Liver (tissue), 9 donors: ENCODE data around the gene FEV. TPM values are rescaled to one million over a fixed set of nuclear protein-coding genes. Genes with fewer than 3 reads are reported as not detected.

Experiments used
- DNase-seq: peaks from one replicate; pipeline ENCODE4 v3.0.0-alpha.2; 2017; ENCODE audit warnings: low spot score
- H3K27ac ChIP-seq, 2 donors: one replicate each; pipeline ENCODE4 v1.7.0; 2013; ENCODE audit warnings: inconsistent platforms in 2 of 2, low read length in 2 of 2, control low read depth in 1 of 2, low read depth in 1 of 2, mild to moderate bottlenecking in 1 of 2
- H3K27me3 ChIP-seq, 4 donors: one replicate each; pipeline versions ENCODE4 v1.6.1 to v1.7.0; 2013; ENCODE audit warnings: low read length in 3 of 4, inconsistent platforms in 1 of 4, mild to moderate bottlenecking in 1 of 4, moderate library complexity in 1 of 4; ENCODE audit not compliant: control insufficient read depth in 4 of 4, insufficient read depth in 4 of 4
- H3K36me3 ChIP-seq, 4 donors: one replicate each; pipeline versions ENCODE4 v1.6.1 to v1.7.0; 2013; ENCODE audit warnings: low read length in 3 of 4, mild to moderate bottlenecking in 3 of 4, low read depth in 1 of 4, moderate library complexity in 1 of 4; ENCODE audit not compliant: control insufficient read depth in 4 of 4, insufficient read depth in 3 of 4
- H3K4me1 ChIP-seq, 4 donors: one replicate each; pipeline versions ENCODE4 v1.6.1 to v1.7.0; 2013; ENCODE audit warnings: low read length in 3 of 4, mild to moderate bottlenecking in 3 of 4, moderate library complexity in 1 of 4; ENCODE audit not compliant: control insufficient read depth in 4 of 4, insufficient read depth in 4 of 4
- H3K4me3 ChIP-seq, 3 donors: one replicate each; pipeline versions ENCODE4 v1.6.1 to v1.7.0; 2013; ENCODE audit warnings: low read length in 3 of 3, control low read depth in 1 of 3, low read depth in 1 of 3, mild to moderate bottlenecking in 1 of 3
- H3K9ac ChIP-seq, 2 donors: one replicate each; pipeline ENCODE4 v1.7.0; 2013; ENCODE audit warnings: low read length in 2 of 2, mild to moderate bottlenecking in 2 of 2, moderate library complexity in 2 of 2, control low read depth in 1 of 2, low read depth in 1 of 2
- H3K9me3 ChIP-seq, 4 donors: one replicate each; pipeline versions ENCODE4 v1.6.1 to v1.7.0; 2013; ENCODE audit warnings: low read length in 3 of 4; ENCODE audit not compliant: control insufficient read depth in 4 of 4
- ATF3 ChIP-seq: IDR thresholded peaks from 2 replicates; pipeline ENCODE4 v1.6.1; 2016; ENCODE audit warnings: antibody characterized with exemption
- EGR1 ChIP-seq, 2 donors: IDR thresholded peaks; 2 replicates each; pipeline ENCODE4 v1.6.1; 2016 to 2018; ENCODE audit warnings: antibody characterized with exemption in 2 of 2, low read depth in 2 of 2
- FOXA1 ChIP-seq: IDR thresholded peaks from 2 replicates; pipeline ENCODE4 v1.6.1; 2016; ENCODE audit warnings: antibody characterized with exemption
- FOXA2 ChIP-seq: IDR thresholded peaks from 2 replicates; pipeline ENCODE4 v1.6.1; 2016; ENCODE audit warnings: antibody characterized with exemption
- GABPA ChIP-seq, 2 donors: IDR thresholded peaks in 1 of 2; conservative IDR thresholded peaks in 1 of 2; 2 replicates each; pipeline ENCODE4 v1.6.1; 2016; ENCODE audit warnings: antibody characterized with exemption in 2 of 2, mild to moderate bottlenecking in 1 of 2, moderate library complexity in 1 of 2
- HNF4A ChIP-seq, 2 donors: conservative IDR thresholded peaks; 2 replicates each; pipeline ENCODE4 v1.6.1; 2016; ENCODE audit warnings: antibody characterized with exemption in 2 of 2, mild to moderate bottlenecking in 2 of 2
- HNF4G ChIP-seq: IDR thresholded peaks from 2 replicates; pipeline ENCODE4 v1.6.1; 2016; ENCODE audit warnings: antibody characterized with exemption
- MAX ChIP-seq: IDR thresholded peaks from 2 replicates; pipeline ENCODE4 v1.6.1; 2016; ENCODE audit warnings: antibody characterized with exemption
- NR2F2 ChIP-seq: IDR thresholded peaks from 2 replicates; pipeline ENCODE4 v1.6.1; 2016; ENCODE audit warnings: antibody characterized with exemption
- RAD21 ChIP-seq, 2 donors: IDR thresholded peaks; 2 replicates each; pipeline ENCODE4 v1.6.1; 2016; ENCODE audit warnings: antibody characterized with exemption in 2 of 2, mild to moderate bottlenecking in 2 of 2
- REST ChIP-seq: IDR thresholded peaks from 2 replicates; pipeline ENCODE4 v1.6.1; 2016; ENCODE audit warnings: antibody characterized with exemption, mild to moderate bottlenecking
- RXRA ChIP-seq, 2 donors: IDR thresholded peaks; 2 replicates each; pipeline ENCODE4 v1.6.1; 2017 to 2018; ENCODE audit warnings: antibody characterized with exemption in 2 of 2, mild to moderate bottlenecking in 1 of 2
- SP1 ChIP-seq: IDR thresholded peaks from 2 replicates; pipeline ENCODE4 v1.6.1; 2018; ENCODE audit warnings: antibody characterized with exemption, mild to moderate bottlenecking
- TAF1 ChIP-seq: conservative IDR thresholded peaks from 2 replicates; pipeline ENCODE4 v1.6.1; 2016; ENCODE audit warnings: antibody characterized with exemption, mild to moderate bottlenecking
- YY1 ChIP-seq: IDR thresholded peaks from 2 replicates; pipeline ENCODE4 v1.6.1; 2016; ENCODE audit warnings: antibody characterized with exemption, mild to moderate bottlenecking
- ZBTB33 ChIP-seq: IDR thresholded peaks from 2 replicates; pipeline ENCODE4 v1.6.1; 2016; ENCODE audit warnings: antibody characterized with exemption
- WGBS: extraction: QIAGEN DNeasy Blood & Tissue Kit; methylation state at CpG from one replicate; pipeline ENCODE4 v1.1.7; 2013; 5-methylcytosine and 5-hydroxymethylcytosine counted together
- polyA plus RNA-seq, 2 donors: library from polyadenylated mRNA; stranded (reverse) in 1 of 2; unstranded in 1 of 2; fragments of 200-250 nt in 1 of 2; fragments of >200 nt in 1 of 2; fragmentation: Nextera tagmentation in 1 of 2; extraction: Ambion mirVana in 1 of 2; gene quantifications; one replicate each; pipeline versions ENCODE4 v1.2.1 to v1.2.3, GENCODE V29; 2013 to 2015
- total RNA-seq, 2 donors: library from RNA; depleted of rRNA; stranded (reverse); fragments of >200 nt; gene quantifications; one replicate each; pipeline ENCODE4 v1.2.3, GENCODE V29; 2014
- TF ChIP-seq, protein P1 (sequence below): fragments of 150-350 bp; IDR thresholded peaks from 2 replicates; pipeline ENCODE4 v1.5.1; 2017; ENCODE audit warnings: improper control_type of control experiment, low read depth, low read length; ENCODE audit not compliant: missing input control
- donor health status: healthy.
- donor health status: healthy.
- donor health status: healthy.
- donor health status: healthy.
- donor health status: healthy.

Gene FEV
- total and polyA plus RNA-seq, 4 donors = not detected

DNA sequence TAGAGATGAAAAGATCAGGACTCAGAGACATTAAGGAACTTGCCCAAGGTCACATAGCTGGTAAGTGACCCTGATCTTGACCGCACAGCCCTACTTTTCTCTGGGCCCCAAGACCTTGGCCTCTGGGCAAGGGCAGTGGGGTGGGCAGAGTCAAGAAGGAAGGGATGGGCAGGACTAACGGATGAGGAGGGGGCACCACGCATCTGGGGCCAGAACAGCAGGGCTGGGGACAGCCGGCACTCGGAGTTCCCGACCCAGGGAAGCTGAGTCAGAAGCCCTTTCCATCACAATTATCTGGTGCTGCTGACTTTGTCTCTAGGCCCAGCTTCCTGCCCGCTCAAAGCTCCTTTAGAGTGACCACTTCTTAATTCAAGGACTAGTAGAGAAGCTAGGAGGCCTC, 42.0 kb upstream of the FEV start:
- no peak for DNase-seq
- H3K4me1 ChIP-seq = no peaks in the 10 kb centered on the region
- no peak overlapping the region for H3K9ac ChIP-seq
- H3K27ac ChIP-seq = no peak overlapping the region
- H3K4me3 ChIP-seq = no peak overlapping the region
- no peak for TF ChIP-seq MAX
- TF ChIP-seq, protein P1, sequence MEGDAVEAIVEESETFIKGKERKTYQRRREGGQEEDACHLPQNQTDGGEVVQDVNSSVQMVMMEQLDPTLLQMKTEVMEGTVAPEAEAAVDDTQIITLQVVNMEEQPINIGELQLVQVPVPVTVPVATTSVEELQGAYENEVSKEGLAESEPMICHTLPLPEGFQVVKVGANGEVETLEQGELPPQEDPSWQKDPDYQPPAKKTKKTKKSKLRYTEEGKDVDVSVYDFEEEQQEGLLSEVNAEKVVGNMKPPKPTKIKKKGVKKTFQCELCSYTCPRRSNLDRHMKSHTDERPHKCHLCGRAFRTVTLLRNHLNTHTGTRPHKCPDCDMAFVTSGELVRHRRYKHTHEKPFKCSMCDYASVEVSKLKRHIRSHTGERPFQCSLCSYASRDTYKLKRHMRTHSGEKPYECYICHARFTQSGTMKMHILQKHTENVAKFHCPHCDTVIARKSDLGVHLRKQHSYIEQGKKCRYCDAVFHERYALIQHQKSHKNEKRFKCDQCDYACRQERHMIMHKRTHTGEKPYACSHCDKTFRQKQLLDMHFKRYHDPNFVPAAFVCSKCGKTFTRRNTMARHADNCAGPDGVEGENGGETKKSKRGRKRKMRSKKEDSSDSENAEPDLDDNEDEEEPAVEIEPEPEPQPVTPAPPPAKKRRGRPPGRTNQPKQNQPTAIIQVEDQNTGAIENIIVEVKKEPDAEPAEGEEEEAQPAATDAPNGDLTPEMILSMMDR = no peak
- TF ChIP-seq FOXA2 = no peak
- no peak for TF ChIP-seq GABPA (IDR thresholded peaks at IDR 0.05 in 1 of 2, conservative IDR thresholded peaks at IDR 0.05 in 1 of 2)
- no peak for TF ChIP-seq REST
- no peak for TF ChIP-seq ATF3
- TF ChIP-seq SP1 = no peak
- TF ChIP-seq HNF4G = no peak
- H3K36me3 ChIP-seq = no peaks in the 10 kb centered on the region
- H3K27me3 ChIP-seq = no peaks in the 10 kb centered on the region
- WGBS = 88% methylated on average over 7 of the region's 7 CpGs
- H3K9me3 ChIP-seq = no peaks in the 10 kb centered on the region

- Histone ChIP-seq H3K36me3 (no peaks in the 10 kb centered on the region), H3K9ac (no peak overlapping the region), H3K27ac (no peak overlapping the region), H3K27me3 (no peaks in the 10 kb centered on the region), H3K4me3 (no peak overlapping the region), H3K4me1 (no peaks in the 10 kb centered on the region), H3K9me3 (no peaks in the 10 kb centered on the region)
- WGBS = 87% methylated on average over 18 of the region's 18 CpGs
- DNase-seq = no peak
- no peak for TF ChIP-seq NR2F2
- TF ChIP-seq HNF4A (conservative IDR thresholded peaks at IDR 0.05) = no peak
- no peak for TF ChIP-seq SP1
- no peak for TF ChIP-seq RXRA (IDR thresholded peaks at IDR 0.05)
- no peak for TF ChIP-seq ZBTB33
- no peak for TF ChIP-seq TAF1
- TF ChIP-seq, protein P1 = no peak
- no peak for TF ChIP-seq HNF4G
- no peak for TF ChIP-seq GABPA (IDR thresholded peaks at IDR 0.05 in 1 of 2, conservative IDR thresholded peaks at IDR 0.05 in 1 of 2)
- no peak for TF ChIP-seq YY1
- TF ChIP-seq FOXA1 = no peak
- TF ChIP-seq ATF3 = no peak
- no peak for TF ChIP-seq EGR1 (IDR thresholded peaks at IDR 0.05; ENCODE audit: low read depth in 2 of 2)
- TF ChIP-seq RAD21 (IDR thresholded peaks at IDR 0.05) = no peak
- no peak for TF ChIP-seq MAX
These were observed 40.9 kb upstream of the FEV start for GRCh38 chr2:219025637-219026585.
